SK-N-SH treated with all-trans-retinoic acid at 6 μM for 48 hours (cell line): ENCODE results near the gene KIF18A.
A peak's percentile ranks its signal among the peaks of the same experiment; 100 is the strongest.

Source experiments
- ATAC-seq: fragments of 200-7000 bp; cut with Tn5 transposase; 3 replicates; pipeline ENCODE4 v1.9.1; 2020; ENCODE audit warnings: mild to moderate bottlenecking, moderate library complexity
- ARNTL ChIP-seq: fragments of 450-650 bp; formaldehyde crosslinking; IDR thresholded peaks from 2 replicates; pipeline ENCODE4 v1.5.0; 2020; ENCODE audit warnings: low read depth, mild to moderate bottlenecking, moderate library complexity, borderline replicate concordance
- BACH2 ChIP-seq: fragments of 250-450 bp; sonication (Bioruptor Pico); IDR thresholded peaks from 2 replicates; pipeline ENCODE4 v1.9.0; 2021; ENCODE audit warnings: mild to moderate bottlenecking, borderline replicate concordance
- CREB5 ChIP-seq: fragments of 250-450 bp; sonication (Bioruptor Pico); IDR thresholded peaks from 2 replicates; pipeline ENCODE4 v1.5.1; 2020; ENCODE audit warnings: low read depth, mild to moderate bottlenecking, moderate library complexity
- CSDC2 ChIP-seq: fragments of 250-450 bp; sonication (Bioruptor Pico); IDR thresholded peaks from 2 replicates; pipeline ENCODE4 v1.5.0; 2020; ENCODE audit warnings: mild to moderate bottlenecking, moderate library complexity
- ESRRG ChIP-seq: fragments of 250-450 bp; sonication (Bioruptor Pico); IDR thresholded peaks from 2 replicates; pipeline ENCODE4 v1.6.1; 2021; ENCODE audit warnings: mild to moderate bottlenecking
- GLIS3 ChIP-seq: fragments of 250-450 bp; sonication (Bioruptor Pico); IDR thresholded peaks from 2 replicates; pipeline ENCODE4 v1.5.0; 2020; ENCODE audit warnings: mild to moderate bottlenecking, moderate library complexity
- ISL1 ChIP-seq: fragments of 250-450 bp; sonication (Bioruptor Pico); IDR thresholded peaks from 2 replicates; pipeline ENCODE4 v2.1.2; 2022; ENCODE audit warnings: mild to moderate bottlenecking, moderate library complexity
- OSR1 ChIP-seq: fragments of 250-450 bp; sonication (Bioruptor Pico); IDR thresholded peaks from 2 replicates; pipeline ENCODE4 v1.8.0; 2022; ENCODE audit warnings: moderate library complexity, mild to moderate bottlenecking, inconsistent platforms
- PPARA ChIP-seq: fragments of 250-450 bp; sonication (Bioruptor Pico); IDR thresholded peaks from 2 replicates; pipeline ENCODE4 v1.5.0; 2020; ENCODE audit warnings: mild to moderate bottlenecking, borderline replicate concordance
- RARB ChIP-seq: fragments of 250-450 bp; sonication (Bioruptor Pico); IDR thresholded peaks from 2 replicates; pipeline ENCODE4 v1.8.0; 2021; ENCODE audit warnings: mild to moderate bottlenecking, moderate library complexity
- SNAI2 ChIP-seq: fragments of 250-450 bp; sonication (Bioruptor Pico); IDR thresholded peaks from 2 replicates; pipeline ENCODE4 v1.5.0; 2020; ENCODE audit warnings: mild to moderate bottlenecking, moderate library complexity
- TCF4 ChIP-seq: fragments of 250-450 bp; sonication (Bioruptor Pico); IDR thresholded peaks from 2 replicates; pipeline ENCODE4 v1.8.0; 2021; ENCODE audit warnings: mild to moderate bottlenecking, moderate library complexity, borderline replicate concordance
- TOX ChIP-seq: fragments of 250-450 bp; sonication (Bioruptor Pico); IDR thresholded peaks from 2 replicates; pipeline ENCODE4 v1.8.0; 2021; ENCODE audit warnings: mild to moderate bottlenecking, moderate library complexity, borderline replicate concordance
- TSHZ2 ChIP-seq: fragments of 250-450 bp; sonication (Bioruptor Pico); IDR thresholded peaks from 2 replicates; pipeline ENCODE4 v1.5.0; 2020; ENCODE audit warnings: mild to moderate bottlenecking, moderate library complexity
- ZC3H10 ChIP-seq: fragments of 250-450 bp; sonication (Bioruptor Pico); IDR thresholded peaks from 2 replicates; pipeline ENCODE4 v1.5.1; 2021; ENCODE audit warnings: mild to moderate bottlenecking, moderate library complexity
- ZNF565 ChIP-seq: fragments of 450-650 bp; formaldehyde crosslinking; conservative IDR thresholded peaks from 2 replicates; pipeline ENCODE4 v1.5.0; 2020; ENCODE audit warnings: low read depth, mild to moderate bottlenecking, moderate library complexity
- ZNF70 ChIP-seq: fragments of 450-650 bp; formaldehyde crosslinking; IDR thresholded peaks from 2 replicates; pipeline ENCODE4 v1.5.0; 2020; ENCODE audit warnings: mild to moderate bottlenecking, moderate library complexity
- ZNF8 ChIP-seq: fragments of 450-650 bp; formaldehyde crosslinking; IDR thresholded peaks from 2 replicates; pipeline ENCODE4 v1.5.0; 2020; ENCODE audit warnings: mild to moderate bottlenecking, moderate library complexity
- TF ChIP-seq, protein P1 (sequence below): fragments of 250-450 bp; sonication (Bioruptor Pico); IDR thresholded peaks from 2 replicates; pipeline ENCODE4 v1.8.0; 2021; ENCODE audit warnings: low read depth, mild to moderate bottlenecking, moderate library complexity, borderline replicate concordance
- TF ChIP-seq, protein P2 (sequence below): fragments of 250-450 bp; sonication (Bioruptor Pico); IDR thresholded peaks from 2 replicates; pipeline ENCODE4 v1.5.1; 2021; ENCODE audit warnings: mild to moderate bottlenecking, moderate library complexity
- TF ChIP-seq, protein P3 (sequence below): fragments of 250-450 bp; sonication (Bioruptor Pico); IDR thresholded peaks from 2 replicates; pipeline ENCODE4 v1.8.0; 2020; ENCODE audit warnings: mild to moderate bottlenecking, moderate library complexity, borderline replicate concordance

The KIF18A gene

DNA sequence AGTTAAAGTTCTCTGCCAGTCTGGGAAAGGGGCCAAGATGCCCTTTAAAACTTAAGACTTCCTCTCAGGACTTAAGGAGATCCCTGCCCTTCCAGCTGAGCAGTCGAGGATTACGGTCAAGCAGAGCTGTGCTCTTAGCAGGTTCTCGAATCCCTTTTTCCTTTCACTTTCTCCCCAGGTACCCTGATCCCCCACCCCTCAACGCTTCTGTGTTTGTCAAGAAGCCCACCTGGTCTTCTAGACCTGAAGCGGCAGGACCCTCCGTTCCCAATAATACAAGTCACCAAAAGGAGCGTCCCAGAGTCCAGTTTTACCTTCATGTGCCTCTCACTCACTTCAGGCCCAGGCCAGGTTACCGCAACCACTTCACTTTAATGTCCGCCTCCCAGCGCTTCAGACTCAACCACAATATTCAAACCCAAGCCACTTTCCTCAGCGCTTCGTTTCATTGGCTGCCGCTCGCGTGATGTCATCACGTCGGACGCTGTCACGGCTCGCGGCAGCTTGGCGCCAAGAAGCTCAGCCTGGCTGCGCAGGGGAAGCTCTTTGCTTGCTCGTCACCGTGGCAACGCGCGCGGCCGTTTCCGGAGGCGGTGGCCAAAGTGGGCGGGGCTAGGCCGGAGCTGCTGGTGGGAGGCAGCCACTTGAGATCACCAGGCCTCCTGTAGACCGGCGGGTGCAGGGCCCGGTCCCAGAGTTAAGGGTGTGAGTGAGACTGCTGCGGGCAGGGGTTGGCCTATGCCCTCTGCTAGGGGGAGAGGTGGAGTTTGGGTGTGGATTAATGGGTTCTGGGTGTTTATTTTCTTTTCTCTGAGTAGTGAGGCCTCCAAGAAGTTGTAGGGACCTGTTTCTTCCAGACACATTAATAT lies at the start of gene KIF18A, which contains the start of gene METTL15:
KIF18A (minus strand) TSS at position 407 of the 869 bp plus-strand sequence. CDS start 10,209 bp downstream, outside the sequence.
METTL15 (plus strand) TSS at position 639 of the 869 bp plus-strand sequence. CDS start 4,947 bp downstream, outside the sequence.
- ATAC-seq = peak; percentile 88
- TF ChIP-seq TCF4 (CRISPR knock-in tag) (no peak), CREB5 (CRISPR knock-in tag) (no peak), TOX (CRISPR knock-in tag) (no peak), RARB (CRISPR knock-in tag) (no peak), ZNF565 (CRISPR knock-in tag) (no peak), SNAI2 (CRISPR knock-in tag) (no peak), ISL1 (CRISPR knock-in tag) (no peak), ZNF8 (CRISPR knock-in tag) (no peak), ESRRG (CRISPR knock-in tag) (no peak)
- TF ChIP-seq, all 23 proteins: peak for 0

DNA sequence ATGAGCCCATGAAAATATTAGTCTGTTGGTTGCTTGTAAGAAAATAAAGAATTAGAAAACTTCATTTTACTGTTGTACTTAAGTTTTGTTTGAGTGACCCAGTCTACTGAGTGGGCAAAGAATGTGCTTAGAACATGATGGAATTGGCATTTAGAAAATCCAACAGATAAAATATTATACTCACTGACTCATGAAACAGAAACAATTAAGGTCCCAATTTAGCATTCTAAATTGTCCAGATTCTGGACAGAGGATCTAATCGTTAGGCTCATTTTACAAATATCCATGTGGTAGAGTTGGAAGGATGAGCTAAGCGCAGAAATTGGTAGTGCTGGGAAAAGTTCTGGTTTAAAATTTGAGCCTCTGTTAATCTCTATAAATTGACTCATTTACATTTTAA lies 45.6 kb upstream of the KIF18A start:
- TF ChIP-seq ZNF565 (CRISPR knock-in tag) = no peak
- TF ChIP-seq, protein P1, sequence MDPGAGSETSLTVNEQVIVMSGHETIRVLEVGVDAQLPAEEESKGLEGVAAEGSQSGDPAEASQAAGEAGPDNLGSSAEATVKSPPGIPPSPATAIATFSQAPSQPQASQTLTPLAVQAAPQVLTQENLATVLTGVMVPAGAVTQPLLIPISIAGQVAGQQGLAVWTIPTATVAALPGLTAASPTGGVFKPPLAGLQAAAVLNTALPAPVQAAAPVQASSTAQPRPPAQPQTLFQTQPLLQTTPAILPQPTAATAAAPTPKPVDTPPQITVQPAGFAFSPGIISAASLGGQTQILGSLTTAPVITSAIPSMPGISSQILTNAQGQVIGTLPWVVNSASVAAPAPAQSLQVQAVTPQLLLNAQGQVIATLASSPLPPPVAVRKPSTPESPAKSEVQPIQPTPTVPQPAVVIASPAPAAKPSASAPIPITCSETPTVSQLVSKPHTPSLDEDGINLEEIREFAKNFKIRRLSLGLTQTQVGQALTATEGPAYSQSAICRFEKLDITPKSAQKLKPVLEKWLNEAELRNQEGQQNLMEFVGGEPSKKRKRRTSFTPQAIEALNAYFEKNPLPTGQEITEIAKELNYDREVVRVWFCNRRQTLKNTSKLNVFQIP = no peak
- TF ChIP-seq CSDC2 (CRISPR knock-in tag) = no peak
- no peak for TF ChIP-seq BACH2 (CRISPR knock-in tag)
- peak; percentile 65; the same call in 1 of the 2 replicates for TF ChIP-seq ISL1 (CRISPR knock-in tag)
- no peak for TF ChIP-seq SNAI2 (CRISPR knock-in tag)
- no peak for TF ChIP-seq TCF4 (CRISPR knock-in tag)
- ATAC-seq = peak; percentile 16; the same call in 1 of the 3 replicates

DNA sequence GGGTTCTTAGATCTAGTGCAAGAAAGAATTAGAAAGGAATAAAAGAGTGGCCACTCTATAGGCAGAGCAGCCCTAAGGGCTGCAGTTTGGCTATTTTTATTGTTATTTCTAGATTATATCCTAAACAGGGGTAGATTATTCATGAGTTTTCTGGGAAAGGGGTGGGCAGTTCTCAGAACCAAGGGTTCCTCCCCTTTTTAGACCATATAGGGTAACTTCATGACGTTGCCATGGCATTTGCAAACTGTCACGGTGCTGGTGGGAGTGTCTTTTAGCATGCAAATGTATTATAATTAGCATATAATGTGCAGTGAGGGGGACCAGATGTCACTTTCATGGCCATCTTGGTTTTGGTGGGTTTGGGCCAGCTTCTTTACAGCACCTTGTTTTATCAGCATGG lies 44.8 kb upstream of the KIF18A start:
- no peak for ATAC-seq
- TF ChIP-seq ARNTL = no peak
- TF ChIP-seq PPARA (CRISPR knock-in tag) = no peak
- TF ChIP-seq, protein P1 = no peak
- TF ChIP-seq ZNF8 (CRISPR knock-in tag) = no peak
- TF ChIP-seq GLIS3 = no peak
- TF ChIP-seq, protein P2, sequence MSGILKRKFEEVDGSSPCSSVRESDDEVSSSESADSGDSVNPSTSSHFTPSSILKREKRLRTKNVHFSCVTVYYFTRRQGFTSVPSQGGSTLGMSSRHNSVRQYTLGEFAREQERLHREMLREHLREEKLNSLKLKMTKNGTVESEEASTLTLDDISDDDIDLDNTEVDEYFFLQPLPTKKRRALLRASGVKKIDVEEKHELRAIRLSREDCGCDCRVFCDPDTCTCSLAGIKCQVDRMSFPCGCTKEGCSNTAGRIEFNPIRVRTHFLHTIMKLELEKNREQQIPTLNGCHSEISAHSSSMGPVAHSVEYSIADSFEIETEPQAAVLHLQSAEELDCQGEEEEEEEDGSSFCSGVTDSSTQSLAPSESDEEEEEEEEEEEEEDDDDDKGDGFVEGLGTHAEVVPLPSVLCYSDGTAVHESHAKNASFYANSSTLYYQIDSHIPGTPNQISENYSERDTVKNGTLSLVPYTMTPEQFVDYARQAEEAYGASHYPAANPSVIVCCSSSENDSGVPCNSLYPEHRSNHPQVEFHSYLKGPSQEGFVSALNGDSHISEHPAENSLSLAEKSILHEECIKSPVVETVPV (CRISPR knock-in tag) = no peak
- TF ChIP-seq TSHZ2 (CRISPR knock-in tag) = no peak
- TF ChIP-seq TOX (CRISPR knock-in tag) = no peak
- TF ChIP-seq ZNF565 (CRISPR knock-in tag) = no peak
- TF ChIP-seq OSR1 (CRISPR knock-in tag) = no peak
- no peak for TF ChIP-seq ESRRG (CRISPR knock-in tag)
- TF ChIP-seq, protein P3, sequence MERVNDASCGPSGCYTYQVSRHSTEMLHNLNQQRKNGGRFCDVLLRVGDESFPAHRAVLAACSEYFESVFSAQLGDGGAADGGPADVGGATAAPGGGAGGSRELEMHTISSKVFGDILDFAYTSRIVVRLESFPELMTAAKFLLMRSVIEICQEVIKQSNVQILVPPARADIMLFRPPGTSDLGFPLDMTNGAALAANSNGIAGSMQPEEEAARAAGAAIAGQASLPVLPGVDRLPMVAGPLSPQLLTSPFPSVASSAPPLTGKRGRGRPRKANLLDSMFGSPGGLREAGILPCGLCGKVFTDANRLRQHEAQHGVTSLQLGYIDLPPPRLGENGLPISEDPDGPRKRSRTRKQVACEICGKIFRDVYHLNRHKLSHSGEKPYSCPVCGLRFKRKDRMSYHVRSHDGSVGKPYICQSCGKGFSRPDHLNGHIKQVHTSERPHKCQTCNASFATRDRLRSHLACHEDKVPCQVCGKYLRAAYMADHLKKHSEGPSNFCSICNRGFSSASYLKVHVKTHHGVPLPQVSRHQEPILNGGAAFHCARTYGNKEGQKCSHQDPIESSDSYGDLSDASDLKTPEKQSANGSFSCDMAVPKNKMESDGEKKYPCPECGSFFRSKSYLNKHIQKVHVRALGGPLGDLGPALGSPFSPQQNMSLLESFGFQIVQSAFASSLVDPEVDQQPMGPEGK (CRISPR knock-in tag) = no peak
- TF ChIP-seq ZC3H10 (CRISPR knock-in tag) = no peak
- TF ChIP-seq SNAI2 (CRISPR knock-in tag) = no peak
- no peak for TF ChIP-seq RARB (CRISPR knock-in tag)
- TF ChIP-seq ZNF70 = no peak
- TF ChIP-seq, all 23 proteins: peak for 0
